ENCODE results near the gene TUBA1A.
"Not testable (repeated sequence)": the region's sequence is repeated elsewhere in the genome, so short reads cannot be mapped to it uniquely, and the experiment has no call there.

GRCh38 chr12:49210703-49211102, 21.8 kb upstream of the TUBA1A start:
- not testable (repeated sequence) for TF ChIP-seq RARB (CRISPR knock-in tag; IDR thresholded peaks at IDR 0.05); PATZ1 (CRISPR knock-in tag; IDR thresholded peaks at IDR 0.05; ENCODE audit: borderline replicate concordance); TCF4 (CRISPR knock-in tag; IDR thresholded peaks at IDR 0.05; ENCODE audit: borderline replicate concordance); POU6F1 (CRISPR knock-in tag; IDR thresholded peaks at IDR 0.05; ENCODE audit: borderline replicate concordance, low read depth); OSR1 (CRISPR knock-in tag; IDR thresholded peaks at IDR 0.05); ARNTL (CRISPR knock-in tag; IDR thresholded peaks at IDR 0.05; ENCODE audit: borderline replicate concordance, low read depth); ISL1 (CRISPR knock-in tag; IDR thresholded peaks at IDR 0.05); ZNF70 (CRISPR knock-in tag; IDR thresholded peaks at IDR 0.05); CREB5 (CRISPR knock-in tag; IDR thresholded peaks at IDR 0.05; ENCODE audit: low read depth); SNAI2 (CRISPR knock-in tag; IDR thresholded peaks at IDR 0.05); ZFP3 (CRISPR knock-in tag; IDR thresholded peaks at IDR 0.05); CSRNP3 (CRISPR knock-in tag; IDR thresholded peaks at IDR 0.05); BACH2 (CRISPR knock-in tag; IDR thresholded peaks at IDR 0.05; ENCODE audit: borderline replicate concordance); TSHZ2 (CRISPR knock-in tag; IDR thresholded peaks at IDR 0.05)

All from SK-N-SH treated with all-trans-retinoic acid at 6 μM for 48 hours (cell line).